G401.6 (cell line): ENCODE results near the gene SYT8.
"Not testable (repeated sequence)": the region's sequence is repeated elsewhere in the genome, so short reads cannot be mapped to it uniquely, and the experiment has no call there.

Source experiments
- FAIRE-seq: peaks from 2 replicates; lab custom pipeline; 2012; peaks lifted over from hg19 to GRCh38; lab: Jason Lieb, UNC

Gene SYT8, protein sequence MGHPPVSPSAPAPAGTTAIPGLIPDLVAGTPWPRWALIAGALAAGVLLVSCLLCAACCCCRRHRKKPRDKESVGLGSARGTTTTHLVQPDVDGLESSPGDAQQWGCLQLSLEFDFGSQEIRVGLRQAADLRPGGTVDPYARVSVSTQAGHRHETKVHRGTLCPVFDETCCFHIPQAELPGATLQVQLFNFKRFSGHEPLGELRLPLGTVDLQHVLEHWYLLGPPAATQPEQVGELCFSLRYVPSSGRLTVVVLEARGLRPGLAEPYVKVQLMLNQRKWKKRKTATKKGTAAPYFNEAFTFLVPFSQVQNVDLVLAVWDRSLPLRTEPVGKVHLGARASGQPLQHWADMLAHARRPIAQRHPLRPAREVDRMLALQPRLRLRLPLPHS

GRCh38 chr11:1834779-1835670 is at the start of gene SYT8:
TSS of gene SYT8 (plus strand) at chr11:1834990. CDS start at chr11:1835106, 116 bp downstream.
- FAIRE-seq = no peak

- no peak for FAIRE-seq
Observed at GRCh38 chr11:1785749-1786413, 48.9 kb upstream of the SYT8 start.

GRCh38 chr11:1786466-1786865 is 48.3 kb upstream of the SYT8 start:
- no peak for FAIRE-seq

DNA sequence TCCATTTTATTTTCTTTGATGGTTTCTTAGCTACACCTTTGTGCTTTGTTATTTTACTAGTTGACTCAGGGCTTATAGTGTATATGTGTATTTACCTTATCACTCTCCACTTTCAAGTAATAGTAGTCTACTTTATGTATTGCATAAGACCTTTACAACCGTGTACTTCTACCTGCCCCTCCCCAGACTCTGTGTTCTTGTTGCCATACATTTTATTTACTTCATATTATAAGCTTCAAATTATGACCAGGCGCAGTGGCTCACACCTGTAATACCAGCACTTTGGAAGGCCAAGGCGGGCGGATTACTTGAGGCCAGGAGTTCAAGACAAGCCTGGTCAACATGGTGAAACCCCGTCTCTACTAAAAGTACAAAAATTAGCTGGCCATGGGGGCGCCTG is 42.9 kb upstream of the SYT8 start:
- no peak for FAIRE-seq

GRCh38 chr11:1792461-1792860 is 42.3 kb upstream of the SYT8 start:
- FAIRE-seq = no peak

GRCh38 chr11:1793081-1793480 is 41.7 kb upstream of the SYT8 start:
- FAIRE-seq = no peak

GRCh38 chr11:1796413-1797011 is 38.3 kb upstream of the SYT8 start:
- FAIRE-seq = no peak

GRCh38 chr11:1797391-1798125 is 37.2 kb upstream of the SYT8 start:
- no peak for FAIRE-seq

- no peak for FAIRE-seq
Observed at GRCh38 chr11:1803246-1803645, 31.5 kb upstream of the SYT8 start.

DNA sequence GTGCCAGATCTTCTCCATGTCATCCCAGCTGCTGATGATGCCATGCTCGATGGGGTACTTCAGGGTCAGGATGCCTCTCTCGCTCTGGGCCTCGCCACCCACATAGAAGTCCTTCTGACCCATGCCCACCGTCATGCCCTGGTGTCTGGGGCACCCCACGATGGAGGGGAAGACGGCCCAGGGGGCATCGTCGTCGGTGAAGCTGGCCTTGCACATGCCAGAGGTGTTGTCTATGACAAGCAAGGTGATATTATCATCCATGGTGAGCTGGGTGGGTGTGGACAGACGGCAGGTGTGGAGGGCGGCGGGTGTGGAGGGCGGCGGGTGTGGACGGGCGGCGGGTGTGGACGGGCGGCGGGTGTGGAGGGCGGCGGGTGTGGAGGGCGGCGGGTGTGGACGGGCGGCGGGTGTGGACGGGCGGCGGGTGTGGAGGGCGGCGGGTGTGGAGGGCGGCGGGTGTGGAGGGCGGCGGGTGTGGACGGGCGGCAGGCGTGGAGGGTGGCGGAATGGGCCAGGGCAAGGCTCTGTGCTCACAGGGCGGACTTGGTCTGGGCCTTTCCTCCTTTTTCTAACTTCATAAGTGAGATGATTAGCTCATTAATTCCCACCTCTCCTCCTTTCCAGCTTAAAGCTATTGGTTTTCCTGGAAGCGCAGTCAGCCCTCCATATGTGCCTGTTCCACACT is 30.8 kb upstream of the SYT8 start:
- FAIRE-seq = not testable (repeated sequence)

GRCh38 chr11:1805525-1805924 is 29.3 kb upstream of the SYT8 start:
- FAIRE-seq = no peak

GRCh38 chr11:1807264-1807995 is 27.4 kb upstream of the SYT8 start:
- no peak for FAIRE-seq

DNA sequence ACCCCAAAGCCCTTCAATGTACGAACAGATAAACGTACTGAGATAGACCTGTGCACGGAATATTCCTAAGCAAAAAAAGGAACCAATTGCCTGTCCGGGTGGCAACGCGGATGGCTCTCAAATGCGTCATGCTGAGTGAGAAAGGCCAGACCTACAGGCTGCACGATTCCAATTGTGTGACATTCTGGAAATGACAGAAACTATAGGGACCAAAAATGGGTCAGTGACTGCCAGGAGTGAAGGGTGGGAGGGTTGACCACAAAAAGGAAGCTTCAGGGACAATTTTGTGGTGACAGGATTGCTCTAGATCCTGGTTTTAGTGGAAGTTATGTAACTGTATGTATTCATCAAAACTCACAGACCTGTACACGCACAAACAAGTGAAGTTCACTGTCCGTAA is 24.0 kb upstream of the SYT8 start:
- FAIRE-seq = no peak

GRCh38 chr11:1812274-1812673 is 22.5 kb upstream of the SYT8 start:
- no peak for FAIRE-seq

- FAIRE-seq = no peak
Observed at GRCh38 chr11:1812801-1813200, 22.0 kb upstream of the SYT8 start.

DNA sequence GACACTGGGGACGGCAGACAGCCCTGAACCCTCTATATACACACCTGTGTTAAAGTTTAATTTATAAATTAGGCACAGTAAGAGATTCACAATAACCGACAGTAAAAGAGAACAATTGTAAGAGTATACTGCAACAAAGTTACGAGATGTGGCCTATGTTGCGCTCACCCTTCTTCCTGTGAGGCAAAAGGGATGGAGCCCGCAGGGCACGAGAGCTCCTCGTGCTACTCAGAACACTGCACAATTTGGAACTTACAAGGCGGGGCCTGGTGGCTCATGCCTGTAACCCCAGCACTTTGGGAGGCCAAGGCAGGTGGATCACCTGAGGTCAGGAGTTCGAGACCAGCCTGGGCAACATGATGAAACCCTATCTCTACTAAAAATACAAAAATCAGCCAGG is 21.4 kb upstream of the SYT8 start:
- not testable (repeated sequence) for FAIRE-seq

DNA sequence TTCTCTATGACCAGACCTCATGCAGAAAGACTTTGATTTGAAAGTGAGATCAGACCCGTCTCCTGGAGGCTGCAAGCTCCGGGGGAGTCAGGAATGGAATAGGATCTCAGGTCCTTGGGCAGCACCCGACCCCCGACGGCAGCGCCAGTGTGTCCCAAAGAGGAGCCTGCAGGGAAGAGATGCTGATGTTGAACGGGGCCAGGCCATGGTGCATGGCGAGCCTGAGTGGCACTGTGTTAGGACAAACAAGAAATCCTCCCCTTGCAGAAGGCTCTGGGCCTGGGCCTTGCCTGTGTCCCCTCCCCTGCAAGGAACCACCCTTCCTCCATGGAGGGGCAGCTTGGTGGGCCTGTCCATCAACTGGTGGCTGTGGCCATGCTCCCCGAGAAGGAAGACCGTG is 20.1 kb upstream of the SYT8 start:
- FAIRE-seq = no peak

DNA sequence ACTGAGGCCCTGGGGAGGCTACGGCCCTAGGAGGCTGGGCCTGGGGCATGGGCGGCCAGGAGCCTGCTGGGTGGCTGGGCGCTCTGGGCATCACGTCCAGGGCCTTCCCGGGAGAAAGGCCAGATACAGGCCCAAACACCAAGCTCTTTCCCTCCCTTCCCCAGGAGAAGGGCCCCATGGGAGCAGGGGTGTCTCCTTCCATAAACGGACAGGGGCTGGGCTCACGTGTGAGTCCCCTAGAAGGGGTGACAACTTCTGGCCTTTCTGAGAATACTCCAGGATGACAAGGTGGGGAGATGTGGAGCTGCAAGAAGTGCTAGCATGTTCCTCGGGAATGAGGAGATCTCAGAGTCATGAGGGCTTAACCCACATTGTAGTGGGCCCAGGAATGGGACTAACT is 19.5 kb upstream of the SYT8 start:
- no peak for FAIRE-seq

GRCh38 chr11:1815751-1816150 is 19.0 kb upstream of the SYT8 start:
- no peak for FAIRE-seq

GRCh38 chr11:1817000-1817399 is 17.8 kb upstream of the SYT8 start:
- FAIRE-seq = no peak
